Glomerular visceral epithelial cell (primary cell): ENCODE measurements around the gene TNS1.
"Not testable (repeated sequence)": the region's sequence is repeated elsewhere in the genome, so short reads cannot be mapped to it uniquely, and the experiment has no call there.

Source experiments
- DNase-seq: peaks from one replicate; pipeline ENCODE4 v3.0.0-alpha.2; 2016; ENCODE audit errors: extremely low spot score

The TNS1 gene

GRCh38 chr2:218029366-218030360, 26.9 kb upstream of the TNS1 start:
- DNase-seq: no peak

DNA sequence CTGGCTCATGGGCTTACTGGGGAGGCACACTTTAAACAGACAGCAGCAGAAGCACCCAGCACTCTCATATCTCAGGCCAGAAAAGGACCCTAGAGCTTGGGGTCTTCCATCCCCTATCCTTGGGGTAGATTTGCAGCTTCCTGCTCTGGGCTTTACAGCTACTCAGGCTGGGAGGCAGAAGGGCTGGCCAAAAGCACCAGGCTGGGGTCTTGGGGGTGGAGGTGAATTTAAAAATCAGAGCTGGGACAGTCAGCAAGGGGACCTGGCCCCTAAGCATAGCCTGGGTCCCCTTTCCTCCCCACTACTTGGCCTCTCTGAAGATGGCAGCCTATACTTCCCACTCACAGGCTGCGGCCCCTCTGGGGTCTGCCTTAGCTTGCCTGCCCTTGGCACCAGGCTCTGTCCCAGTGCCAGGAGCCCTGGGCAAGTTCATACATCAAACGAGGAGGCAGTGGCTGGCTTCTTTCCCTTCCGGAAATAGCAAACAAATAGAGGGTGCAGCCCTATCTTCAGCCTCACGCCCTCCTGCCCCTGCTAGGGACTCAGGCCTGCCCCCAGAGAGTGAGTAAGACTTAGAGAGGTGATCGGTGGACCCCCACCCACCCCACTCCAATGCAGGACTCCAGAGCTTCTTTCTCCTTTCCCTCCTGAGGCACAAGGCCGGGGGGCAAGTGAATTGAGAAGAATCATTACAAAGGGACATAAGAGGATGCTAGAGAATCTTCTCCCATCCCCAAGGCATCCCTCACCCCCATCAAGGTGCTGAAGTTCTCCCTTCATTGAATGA, 26.0 kb upstream of the TNS1 start:
- DNase-seq: no peak

DNA sequence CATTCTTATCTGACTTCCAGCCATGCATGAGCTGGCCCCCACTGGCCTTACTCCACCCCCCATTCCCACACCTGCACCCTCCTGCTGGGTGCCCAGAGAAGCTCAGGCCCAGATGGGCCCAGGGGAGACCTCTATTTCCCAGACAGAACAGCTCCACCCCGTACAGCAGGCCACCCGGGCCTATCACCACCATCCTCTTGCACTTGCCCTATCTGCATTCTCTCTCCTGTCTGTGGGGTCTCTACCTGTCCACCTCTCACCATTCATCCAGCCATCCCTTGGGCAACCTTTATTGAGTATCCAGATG, 25.3 kb upstream of the TNS1 start:
- DNase-seq: no peak

DNA sequence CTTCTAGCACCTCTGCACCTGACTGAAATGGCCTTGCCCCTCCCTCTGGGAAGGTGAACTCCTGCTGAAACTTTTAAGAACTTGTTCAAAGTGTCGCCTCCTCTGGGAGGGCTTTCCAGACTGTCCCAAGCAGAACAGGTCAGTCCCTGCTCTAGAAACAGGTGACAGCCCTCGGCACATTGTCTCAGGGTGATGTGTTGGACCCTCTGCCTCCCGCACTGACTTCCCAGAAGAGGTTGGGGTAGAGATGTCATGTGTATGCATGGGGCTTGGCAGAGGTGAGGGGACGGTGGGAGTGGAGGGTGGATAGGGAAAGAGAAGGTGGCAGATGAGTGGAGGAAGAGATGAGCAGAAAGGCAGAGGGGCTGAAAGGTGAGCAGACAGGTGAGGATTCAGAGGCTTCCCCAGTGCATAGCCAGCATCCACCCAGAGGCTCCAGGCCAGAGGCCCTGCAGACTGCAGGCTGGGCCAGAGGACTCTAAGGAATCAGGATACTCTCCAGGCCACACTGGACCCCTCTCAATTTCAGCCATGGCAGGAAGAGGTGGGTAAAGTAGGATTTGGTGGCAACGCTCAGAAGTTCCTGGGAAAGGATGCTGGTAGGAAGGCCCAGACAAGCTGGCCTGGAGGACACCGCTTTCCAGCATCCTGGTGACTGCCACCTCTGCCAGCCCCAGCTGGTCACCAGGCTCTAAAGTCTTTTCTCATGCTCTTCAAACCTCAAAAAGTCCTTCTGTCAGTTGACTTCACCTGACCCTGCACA, 24.8 kb upstream of the TNS1 start:
- no peak for DNase-seq

- no peak for DNase-seq
These were observed 24.1 kb upstream of the TNS1 start for GRCh38 chr2:218026676-218027425.

- no peak for DNase-seq
These were observed 23.4 kb upstream of the TNS1 start for GRCh38 chr2:218026244-218026643.

GRCh38 chr2:218024871-218025270, 22.1 kb upstream of the TNS1 start:
- DNase-seq: no peak

DNA sequence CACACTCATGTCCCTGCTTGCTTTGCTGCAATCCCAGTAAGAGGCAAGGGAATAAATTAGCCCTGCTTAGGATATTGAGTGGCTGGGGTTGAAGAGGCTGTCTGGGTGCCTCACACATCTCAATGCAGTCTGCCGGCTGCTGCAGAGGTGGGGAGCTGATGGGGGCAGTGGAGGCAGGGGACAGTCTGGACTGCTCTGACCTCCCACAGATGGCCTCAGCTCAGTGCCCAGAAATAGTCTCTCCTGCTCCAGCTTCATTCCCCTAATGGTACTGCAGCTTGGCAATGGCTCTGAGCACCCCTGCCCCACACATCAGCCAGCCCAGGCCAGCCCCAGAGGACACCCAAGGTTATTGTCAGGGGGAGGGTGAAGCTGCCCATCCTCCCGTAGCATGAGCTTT, 21.5 kb upstream of the TNS1 start:
- DNase-seq: no peak

GRCh38 chr2:218023636-218024035, 20.8 kb upstream of the TNS1 start:
- DNase-seq: no peak

- no peak for DNase-seq
These were observed 20.2 kb upstream of the TNS1 start for GRCh38 chr2:218022851-218023530.

GRCh38 chr2:218022131-218022850, 19.5 kb upstream of the TNS1 start:
- DNase-seq: no peak

DNA sequence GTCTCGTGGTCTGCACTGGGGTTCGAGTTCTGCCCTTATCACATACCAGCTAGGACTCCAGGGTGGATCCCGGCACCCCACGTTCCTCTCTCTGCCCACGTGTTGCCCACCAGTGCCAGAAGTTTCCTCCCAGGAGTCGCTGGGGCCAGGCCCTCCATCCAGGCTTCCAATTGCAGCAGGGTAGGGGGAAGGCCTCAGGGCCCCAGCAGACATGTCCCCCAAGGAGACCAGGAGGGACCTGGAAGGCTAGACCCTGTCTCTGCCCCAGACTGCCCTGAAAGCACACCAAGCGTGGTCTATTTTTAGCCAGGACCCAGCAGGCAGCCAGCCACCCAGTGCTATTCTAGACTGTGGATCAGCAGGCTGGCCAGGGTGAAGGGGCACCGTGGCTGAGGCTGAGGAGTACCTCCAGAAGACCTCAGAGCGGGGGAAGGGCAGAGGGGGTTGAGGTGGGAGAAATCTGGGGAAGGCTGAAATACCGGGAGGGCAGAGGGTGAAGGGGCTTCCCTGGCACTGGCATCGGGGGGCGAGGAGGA, 18.8 kb upstream of the TNS1 start:
- DNase-seq: no peak

GRCh38 chr2:218020966-218021535, 18.3 kb upstream of the TNS1 start:
- no peak for DNase-seq

- no peak for DNase-seq
These were observed 17.5 kb upstream of the TNS1 start for GRCh38 chr2:218020281-218020680.

GRCh38 chr2:218019411-218020060, 16.7 kb upstream of the TNS1 start:
- DNase-seq: no peak

- not testable (repeated sequence) for DNase-seq
These were observed 16.0 kb upstream of the TNS1 start for GRCh38 chr2:218018842-218019125.

- no peak for DNase-seq
These were observed 14.6 kb upstream of the TNS1 start for GRCh38 chr2:218017211-218018053.

DNA sequence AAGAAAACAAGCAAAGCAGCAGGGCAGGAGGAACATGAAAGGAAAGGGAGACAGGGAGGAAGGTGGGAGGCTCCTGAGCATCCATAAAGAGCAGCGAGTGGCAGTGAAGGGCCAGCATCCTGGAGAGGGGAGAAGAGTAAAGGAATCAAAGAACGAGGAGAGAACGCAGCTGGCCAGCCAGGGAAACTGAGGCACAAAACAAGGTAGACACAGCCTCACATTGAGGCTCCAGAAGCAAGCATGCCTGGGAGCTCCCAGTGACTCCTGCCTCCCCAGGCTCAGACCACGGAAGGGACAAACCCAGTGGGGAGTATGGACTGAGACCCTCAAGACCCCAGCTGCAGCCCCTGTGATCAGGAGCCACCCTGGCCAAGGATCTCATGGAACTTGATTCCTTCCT, 14.0 kb upstream of the TNS1 start:
- no peak for DNase-seq
